Measurements from ENCODE around the gene MRPL33.

Gene MRPL33

DNA sequence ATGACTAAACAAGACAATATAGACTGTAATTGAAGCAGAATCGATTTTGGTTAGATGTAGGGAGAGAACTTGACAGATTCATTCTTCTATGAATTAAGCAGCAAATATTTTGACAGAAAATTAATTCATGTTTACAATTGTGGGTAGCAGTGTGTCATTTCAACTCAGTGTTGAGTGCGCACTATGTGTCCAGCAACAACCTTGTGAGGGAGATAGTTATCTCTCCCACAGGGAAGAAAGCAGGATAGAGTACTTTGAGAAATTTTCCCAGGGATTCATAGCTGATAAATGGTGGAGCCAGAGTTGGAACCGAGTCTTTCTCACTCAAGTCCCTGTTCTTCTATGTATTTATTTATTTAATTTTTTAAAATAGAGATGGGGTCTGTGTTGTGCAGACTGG, 5.2 kb downstream of the MRPL33 start:
- DNase-seq (ENCODE audit: low read depth) = no peak

DNA sequence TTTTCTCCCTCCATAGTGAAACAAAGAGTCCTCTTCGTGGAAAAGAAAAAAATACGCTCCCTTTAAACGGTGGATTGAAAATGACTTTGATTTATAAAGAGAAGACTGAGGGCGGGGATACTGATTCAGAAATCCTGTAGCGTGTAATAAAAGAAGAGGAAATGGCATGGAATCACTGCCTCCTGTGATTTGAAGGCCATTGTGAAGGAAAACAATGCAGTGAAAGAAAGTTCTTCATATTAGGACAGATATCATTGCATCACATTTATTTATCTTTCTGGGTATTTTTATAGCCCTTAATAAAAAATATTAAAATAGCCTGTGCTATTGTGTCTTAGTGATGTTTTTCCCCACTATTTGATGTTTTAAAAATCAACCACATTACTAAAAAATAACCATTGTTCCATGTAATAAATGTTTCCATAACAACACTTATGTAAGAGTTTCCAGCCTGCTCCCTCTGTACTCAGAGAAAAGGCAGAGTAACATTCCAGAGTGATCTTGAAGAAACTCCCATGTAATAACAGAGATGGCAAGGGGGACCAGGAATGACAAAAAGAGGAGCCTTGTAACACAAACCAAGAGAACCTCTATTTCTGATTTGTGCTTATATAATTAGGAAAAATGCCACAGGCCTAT, 8.0 kb downstream of the MRPL33 start:
- DNase-seq (ENCODE audit: low read depth) = no peak

- no peak for DNase-seq (ENCODE audit: low read depth)
These were observed 10.0 kb downstream of the MRPL33 start for GRCh38 chr2:27781496-27781895.

- no peak for DNase-seq (ENCODE audit: low read depth)
These were observed 11.2 kb downstream of the MRPL33 start for GRCh38 chr2:27782701-27783100.

DNA sequence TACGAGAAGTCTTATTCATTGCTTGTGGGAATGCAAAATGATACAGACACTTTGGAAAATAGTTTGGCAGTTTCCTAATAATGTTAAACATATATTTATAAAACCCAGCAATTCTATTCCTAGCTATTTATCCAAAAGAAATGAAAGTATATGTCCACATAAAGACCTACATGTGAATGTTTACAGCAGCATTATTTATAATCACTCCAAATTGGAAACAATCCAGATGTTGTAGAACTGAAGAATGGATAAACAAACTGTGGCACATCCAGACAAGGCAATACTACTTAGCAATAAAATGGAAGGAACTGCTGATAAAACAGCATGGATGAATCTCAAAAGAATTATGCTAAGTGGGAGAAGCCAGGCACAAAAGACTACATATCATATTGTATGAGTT, 19.3 kb downstream of the MRPL33 start:
- DNase-seq (ENCODE audit: low read depth) = no peak

DNA sequence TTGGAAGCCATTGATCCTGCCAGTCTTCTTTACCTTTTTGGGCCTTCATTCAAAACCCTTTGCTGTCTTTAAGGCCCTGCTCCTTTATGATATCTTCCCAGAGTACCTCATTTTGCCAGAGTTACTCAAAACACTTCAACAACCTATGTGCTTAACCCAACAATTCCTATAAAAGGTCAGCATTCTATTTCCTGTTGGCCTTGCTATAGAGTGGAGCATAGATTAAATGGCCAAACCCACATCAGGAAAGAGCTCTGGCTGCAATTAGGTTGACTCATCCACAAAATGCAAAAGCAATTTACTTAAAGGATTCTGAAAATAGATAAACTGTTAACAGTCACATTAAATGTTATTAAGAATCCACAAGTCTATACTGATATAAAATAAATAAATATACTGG, 21.2 kb downstream of the MRPL33 start:
- DNase-seq (ENCODE audit: low read depth) = peak; percentile 66

- no peak for DNase-seq (ENCODE audit: low read depth)
These were observed 23.7 kb downstream of the MRPL33 start for GRCh38 chr2:27795093-27795834.

- DNase-seq (ENCODE audit: low read depth) = no peak
These were observed 24.4 kb downstream of the MRPL33 start for GRCh38 chr2:27795868-27796277.

DNA sequence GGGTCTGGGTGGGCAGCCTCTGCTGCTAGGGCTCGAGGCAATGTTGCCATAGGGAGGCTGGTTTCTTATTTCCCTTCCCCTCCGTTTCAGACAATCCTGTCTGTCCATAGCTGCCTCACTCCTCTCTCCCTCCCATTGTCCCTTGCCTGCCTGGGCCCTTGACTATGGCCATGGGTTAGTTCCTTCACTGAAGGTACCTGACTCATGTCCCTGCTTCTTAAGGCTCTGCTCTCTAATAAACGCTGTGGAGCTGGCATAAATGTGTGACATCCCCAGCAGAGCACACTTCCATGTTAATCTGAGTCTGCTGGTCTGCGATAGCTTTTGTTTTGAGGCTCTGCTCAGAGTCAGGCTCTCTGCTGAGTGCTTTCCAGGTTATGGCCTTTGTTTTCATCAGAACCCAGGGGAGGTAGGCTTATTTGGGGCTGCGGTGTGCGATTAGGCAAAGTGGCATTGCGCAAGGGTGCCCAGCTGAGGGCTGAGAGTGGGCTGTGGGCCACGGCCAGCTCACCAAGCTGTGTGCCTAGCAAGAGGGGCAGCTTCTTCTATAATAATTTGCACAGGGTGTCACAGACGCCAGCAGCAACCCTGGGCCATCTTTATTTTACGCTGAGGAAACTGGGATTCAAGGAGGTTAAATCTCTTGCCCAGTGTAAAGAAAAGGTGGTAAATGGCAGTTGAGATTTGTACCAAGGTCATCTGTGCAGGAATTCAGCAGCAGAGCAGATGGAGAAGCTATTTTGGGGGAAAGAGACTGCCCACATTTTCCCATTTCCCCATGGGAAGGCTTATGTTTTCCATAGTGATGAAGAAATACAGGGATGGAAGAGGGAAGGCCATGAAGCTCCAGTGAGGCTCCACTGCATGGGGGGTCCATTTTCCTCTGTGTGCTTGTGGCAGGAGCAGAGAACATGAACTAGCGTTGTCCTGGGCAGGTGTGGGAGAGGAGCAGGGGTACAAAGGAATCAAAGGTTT, 25.6 kb downstream of the MRPL33 start:
- DNase-seq (ENCODE audit: low read depth) = no peak

DNA sequence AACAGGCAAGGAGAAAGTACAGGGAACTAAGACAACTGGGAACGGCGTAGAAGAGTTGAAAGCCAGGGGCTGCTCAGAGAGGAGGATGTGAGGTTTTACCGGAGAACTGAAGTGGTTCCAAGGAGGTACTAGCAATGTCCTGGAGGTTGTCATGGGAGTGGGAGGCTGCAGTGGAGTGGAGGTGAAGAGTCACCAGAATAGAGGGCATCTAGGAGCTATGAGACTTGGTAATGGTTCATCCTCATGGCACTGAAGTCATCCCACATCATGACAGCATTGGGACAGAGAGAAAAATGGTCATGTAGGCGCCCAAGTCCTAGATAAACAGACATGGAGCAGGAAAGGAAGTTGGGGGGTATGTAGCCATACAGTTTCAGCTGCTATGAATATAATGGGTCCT, 26.3 kb downstream of the MRPL33 start:
- DNase-seq (ENCODE audit: low read depth) = no peak

DNA sequence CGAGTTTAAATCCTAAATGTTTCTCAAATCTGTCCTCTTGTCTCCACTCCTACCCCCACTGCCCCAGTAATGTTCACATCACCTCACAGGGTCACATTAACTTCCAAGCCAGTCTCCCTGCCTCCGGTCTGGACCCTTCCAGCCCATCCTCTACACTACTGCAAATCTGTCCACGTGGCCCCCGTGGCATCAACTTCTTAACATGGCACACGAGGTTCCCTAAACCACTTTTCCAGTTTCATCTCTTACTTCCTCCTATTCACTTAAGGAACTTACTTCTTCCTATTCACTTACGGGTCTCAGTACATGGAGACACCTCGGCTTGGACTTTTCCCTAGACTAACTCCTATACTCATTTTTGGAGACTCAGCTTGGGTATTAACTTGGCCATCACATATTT, 27.0 kb downstream of the MRPL33 start:
- DNase-seq (ENCODE audit: low read depth) = no peak

DNA sequence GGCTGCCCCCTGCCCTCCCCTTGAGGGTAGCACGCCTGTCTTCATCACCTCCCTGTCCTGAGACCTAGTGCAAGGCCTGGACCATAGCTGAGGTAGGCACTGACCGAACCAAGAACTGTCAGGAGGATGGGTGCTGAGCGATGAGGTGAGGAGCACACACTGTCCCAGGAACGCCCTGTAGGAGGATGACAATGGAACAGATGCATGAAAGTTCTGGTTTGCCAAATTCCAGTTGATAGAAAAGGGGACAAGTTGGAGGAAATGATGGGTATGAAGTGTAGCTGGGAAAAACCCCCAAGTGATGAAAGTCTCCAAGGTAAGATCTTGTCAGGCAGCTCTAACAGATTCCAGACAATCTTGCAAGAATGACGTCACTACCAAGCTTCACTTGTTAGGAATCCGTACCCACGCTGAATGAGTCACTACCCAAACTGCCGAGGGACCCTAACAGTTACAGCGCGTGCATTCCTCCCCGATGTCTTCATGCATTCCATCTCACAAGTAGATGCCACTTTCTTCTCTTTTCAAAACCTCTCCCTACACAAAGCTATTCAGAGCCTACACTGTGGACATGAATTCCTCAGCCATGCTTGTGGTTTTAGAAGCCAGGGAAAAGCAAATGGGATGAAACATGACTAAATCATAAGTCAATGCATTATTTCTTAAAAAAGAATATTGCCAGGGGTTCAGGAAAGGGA, 27.6 kb downstream of the MRPL33 start:
- peak; percentile 100 for DNase-seq (ENCODE audit: low read depth)

DNA sequence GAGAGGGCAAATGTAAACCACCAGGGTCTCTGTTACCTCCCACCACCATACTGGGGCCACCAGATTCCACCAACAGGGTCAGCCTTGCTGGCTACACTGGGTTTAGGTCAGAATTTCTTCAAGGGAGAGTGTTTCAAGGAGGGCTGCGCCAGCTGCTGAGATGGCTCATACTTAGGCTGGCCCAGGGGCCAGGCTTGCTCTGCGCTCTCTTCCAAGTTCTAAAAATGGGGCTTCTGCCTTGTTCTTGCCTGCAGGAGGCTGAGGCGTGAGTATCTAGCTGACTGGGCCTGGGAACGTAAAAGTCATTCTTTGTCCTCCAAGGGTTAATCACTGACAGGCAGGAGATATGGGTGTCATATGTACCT, 28.1 kb downstream of the MRPL33 start:
- no peak for DNase-seq (ENCODE audit: low read depth)

- DNase-seq (ENCODE audit: low read depth) = no peak
These were observed 29.3 kb downstream of the MRPL33 start for GRCh38 chr2:27800856-27801255.

GRCh38 chr2:27802547-27802946, 31.0 kb downstream of the MRPL33 start:
- DNase-seq (ENCODE audit: low read depth) = no peak

GRCh38 chr2:27803046-27803445, 31.5 kb downstream of the MRPL33 start:
- no peak for DNase-seq (ENCODE audit: low read depth)

- DNase-seq (ENCODE audit: low read depth) = no peak
These were observed 32.6 kb downstream of the MRPL33 start for GRCh38 chr2:27804146-27804545.

DNA sequence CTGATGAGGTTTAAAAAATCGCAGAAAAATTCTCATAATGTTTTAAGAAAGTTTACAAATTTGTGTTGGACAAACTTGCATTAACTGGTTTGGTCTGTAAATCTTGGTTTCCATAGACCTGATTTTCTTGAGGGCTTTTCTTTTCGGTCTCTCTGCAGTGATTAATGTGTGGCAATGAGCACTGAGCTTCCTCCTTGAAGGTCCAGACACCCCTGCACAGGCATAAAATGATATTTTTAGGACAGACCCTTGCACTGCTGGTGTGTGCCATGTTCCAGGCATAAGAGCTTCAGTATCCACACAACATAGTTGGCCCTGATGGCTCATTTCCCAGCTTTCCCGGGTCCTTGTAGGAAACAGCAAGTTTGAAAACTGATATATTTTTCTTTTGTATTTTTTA, 33.7 kb downstream of the MRPL33 start:
- no peak for DNase-seq (ENCODE audit: low read depth)

- DNase-seq (ENCODE audit: low read depth) = no peak
These were observed 35.0 kb downstream of the MRPL33 start for GRCh38 chr2:27806311-27807059.

- peak; percentile 48 for DNase-seq (ENCODE audit: low read depth)
These were observed 36.0 kb downstream of the MRPL33 start for GRCh38 chr2:27807476-27807875.

DNA sequence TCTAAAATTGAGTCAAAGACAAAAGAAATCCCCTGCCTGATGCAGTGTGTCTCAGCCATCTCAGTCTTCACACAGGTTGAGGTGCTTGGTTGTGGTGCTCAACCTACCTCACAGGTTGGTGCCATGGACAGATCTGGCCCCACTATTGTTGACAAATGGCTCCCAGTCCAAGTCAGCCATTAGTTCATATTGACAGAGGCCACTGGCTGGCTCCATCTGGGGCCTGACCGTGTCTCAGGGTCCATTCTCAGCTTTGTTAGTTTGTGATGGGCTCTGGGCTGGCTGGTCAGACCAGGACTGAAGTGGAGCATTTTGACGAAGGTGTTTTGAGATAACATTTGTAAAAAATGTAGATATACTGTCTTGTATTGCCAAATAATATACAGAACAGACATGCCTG, 36.9 kb downstream of the MRPL33 start:
- no peak for DNase-seq (ENCODE audit: low read depth)
